Fibroblast of mammary gland (primary cell): ENCODE measurements around the gene ANKMY2.

Experiments used
- DNase-seq: peaks from one replicate; pipeline ENCODE4 v3.0.0-alpha.2; 2010; ENCODE audit warnings: low read depth
- H3K4me3 ChIP-seq: 2 replicates; pipeline ENCODE4 v1.5.1; 2011; ENCODE audit warnings: low read depth, mild to moderate bottlenecking, low read length, moderate library complexity; ENCODE audit not compliant: control insufficient read depth
- CTCF ChIP-seq: conservative IDR thresholded peaks from 2 replicates; pipeline ENCODE4 v1.5.1; 2011; ENCODE audit warnings: low read depth, low read length, inconsistent platforms; ENCODE audit not compliant: control insufficient read depth, insufficient read depth

Gene ANKMY2

GRCh38 chr7:16650266-16650665 is 4.7 kb upstream of the ANKMY2 start:
- DNase-seq = no peak
- H3K4me3 ChIP-seq = no peak overlapping the region
- no peak for TF ChIP-seq CTCF

- peak; percentile 35 for DNase-seq
- H3K4me3 ChIP-seq = no peak overlapping the region
- TF ChIP-seq CTCF = no peak
These were observed 3.6 kb upstream of the ANKMY2 start for GRCh38 chr7:16649196-16649595.

- H3K4me3 ChIP-seq = no peak overlapping the region
- no peak for TF ChIP-seq CTCF
- DNase-seq = no peak
These were observed 3.0 kb upstream of the ANKMY2 start for GRCh38 chr7:16648551-16648950.

- DNase-seq = peak; percentile 64
- TF ChIP-seq CTCF = no peak
- H3K4me3 ChIP-seq = peak overlapping the region; percentile 90
These were observed 1.9 kb upstream of the ANKMY2 start for GRCh38 chr7:16647435-16647960.

- no peak for TF ChIP-seq CTCF
- DNase-seq = no peak
- peak overlapping the region; percentile 90 for H3K4me3 ChIP-seq
These were observed 1.0 kb upstream of the ANKMY2 start for GRCh38 chr7:16646472-16647072.

- peak; percentile 43 for DNase-seq
- peak overlapping the region; percentile 58 for H3K4me3 ChIP-seq
- TF ChIP-seq CTCF = no peak
These were observed 640 bp downstream of the ANKMY2 start for GRCh38 chr7:16644636-16645592.
